Panc1 (cell line): ENCODE results near the gene PRKCQ. TPM values are rescaled to one million over a fixed set of nuclear protein-coding genes. Genes with fewer than 3 reads are reported as not detected.

Experiments used
- ATAC-seq: fragments of 200-7000 bp; cut with Tn5 transposase; 2 replicates; pipeline ENCODE4 v1.9.1; 2020; ENCODE audit warnings: mild to moderate bottlenecking, moderate library complexity
- BruUV-seq: library from RNA; stranded (reverse); fragments of 400-500 nt; replicated peaks from 2 replicates; lab custom pipeline; 2021; lab: Mats Ljungman, UMichigan
- CTCF ChIA-PET: fragments of 300-600 bp; sonication (Branson Sonifier 250); formaldehyde crosslinking; loops from one replicate; lab custom pipeline; 2022; ENCODE audit warnings: antibody characterized with exemption; lab: Charles Lee
- POLR2A ChIA-PET: fragments of 300-600 bp; sonication (Branson Sonifier 250); formaldehyde crosslinking; loops from one replicate; lab custom pipeline; 2022; ENCODE audit warnings: antibody characterized with exemption; lab: Charles Lee
- DNase-seq: peaks from one replicate; pipeline ENCODE4 v3.0.0-alpha.2; 2010; ENCODE audit warnings: low read depth, low spot score
- H3K27ac ChIP-seq: 2 replicates; pipeline ENCODE4 v1.5.1; 2011; ENCODE audit warnings: mild to moderate bottlenecking, low read length, inconsistent platforms
- H3K27me3 ChIP-seq: fragments of 200-500 bp; sonication (Bioruptor generic); 2 replicates; pipeline ENCODE4 v1.6.0; 2014; ENCODE audit warnings: low read length, inconsistent platforms; ENCODE audit not compliant: control insufficient read depth, insufficient read depth
- H3K36me3 ChIP-seq: fragments of 200-500 bp; sonication (Bioruptor generic); 2 replicates; pipeline ENCODE4 v1.5.1; 2014; ENCODE audit warnings: inconsistent platforms, mild to moderate bottlenecking, low read length, moderate library complexity; ENCODE audit not compliant: control insufficient read depth, insufficient read depth
- H3K4me1 ChIP-seq: 2 replicates; pipeline ENCODE4 v1.5.1; 2011; ENCODE audit warnings: inconsistent platforms, mild to moderate bottlenecking, low read length, moderate library complexity; ENCODE audit not compliant: control insufficient read depth, insufficient read depth
- H3K4me3 ChIP-seq, 2 experiments: 2 replicates each; pipeline ENCODE4 v1.5.1; 2011 to 2012; ENCODE audit warnings: low read depth in 2 of 2, low read length in 2 of 2, mild to moderate bottlenecking in 2 of 2, inconsistent platforms in 1 of 2, moderate library complexity in 1 of 2
- H3K9me3 ChIP-seq: fragments of 200-500 bp; sonication (Bioruptor generic); 2 replicates; pipeline ENCODE4 v1.5.1; 2014; ENCODE audit warnings: low read depth, mild to moderate bottlenecking, inconsistent platforms, low read length, moderate library complexity; ENCODE audit not compliant: control insufficient read depth, insufficient read depth
- CTCF ChIP-seq: fragments of 450-650 bp; IDR thresholded peaks from 2 replicates; pipeline ENCODE4 v1.5.1; 2017; ENCODE audit warnings: mild to moderate bottlenecking
- POLR2AphosphoS5 ChIP-seq: IDR thresholded peaks from 2 replicates; pipeline ENCODE4 v1.6.1; 2012; ENCODE audit warnings: mild to moderate bottlenecking, low read depth, low read length, moderate library complexity
- REST ChIP-seq, 2 experiments: IDR thresholded peaks; 2 replicates each; pipeline ENCODE4 v1.6.1; 2011 to 2012; ENCODE audit warnings: low read depth in 2 of 2, control low read depth in 1 of 2, low read length in 1 of 2, mild to moderate bottlenecking in 1 of 2, moderate library complexity in 1 of 2; ENCODE audit not compliant: insufficient read depth in 1 of 2
- SIN3A ChIP-seq: IDR thresholded peaks from 2 replicates; pipeline ENCODE4 v1.6.1; 2012; ENCODE audit warnings: low read depth, mild to moderate bottlenecking, low read length, moderate library complexity, borderline replicate concordance; ENCODE audit not compliant: insufficient read depth
- TCF7L2 ChIP-seq: IDR thresholded peaks from 2 replicates; pipeline ENCODE4 v1.6.1; 2011; ENCODE audit warnings: mild to moderate bottlenecking, low read depth, low read length, inconsistent platforms
- in situ Hi-C: cut with HindIII; loops from 2 replicates; pipeline ENCODE4 v1.10.0; 2016; ENCODE audit warnings: low sequenced_read_pairs, low pct_unique_long_range_greater_than_20kb
- intact Hi-C: fragments of 100-400 bp; cut with micrococcal nuclease; formaldehyde crosslinking; loops from one replicate; pipeline ENCODE4 v1.10.0; 2022; ENCODE audit not compliant: unreplicated experiment
- total RNA-seq: library from RNA; stranded (reverse); gene quantifications from one replicate; pipeline ENCODE4 v1.2.1, GENCODE V29; 2021; ENCODE audit not compliant: unreplicated experiment

PRKCQ gene
- total RNA-seq, 1 experiment from 2014 or later, result 0.23 TPM

- DNase-seq, result no peak
- intact Hi-C loops (no loop called here), in situ Hi-C loops (no loop called here)
- TF ChIP-seq SIN3A (no peak), REST (IDR thresholded peaks at IDR 0.05; ENCODE audit: insufficient read depth in 1 of 2, low read depth in 2 of 2, low read length in 1 of 2) (no peak), POLR2AphosphoS5 (no peak), TCF7L2 (no peak), CTCF (no peak)
- no TSS peak for BruUV-seq
- Histone ChIP-seq H3K27me3 (no peaks in the 10 kb centered on the region), H3K36me3 (no peaks in the 10 kb centered on the region), H3K4me3 (no peak overlapping the region), H3K27ac (no peak overlapping the region), H3K9me3 (no peaks in the 10 kb centered on the region), H3K4me1 (no peaks in the 10 kb centered on the region)
- no peak for ATAC-seq
- ChIA-PET POLR2A (no interaction called here), CTCF (interaction anchor here (0.6 kb wide), 1 partner anchor 36 kb away, joined by 7 read pairs; no protein-coding TSS in a partner anchor)
Measured at GRCh38 chr10:6379015-6379776, 200.9 kb downstream of the PRKCQ start.
